RCC 7860 (cell line): Measurements from ENCODE around the gene DOK5.

Experiments
- DNase-seq: peaks from one replicate; pipeline ENCODE4 v3.0.0-alpha.2; 2015; ENCODE audit warnings: low spot score
- FAIRE-seq: peaks from 2 replicates; lab custom pipeline; 2012; peaks lifted over from hg19 to GRCh38; lab: Jason Lieb, UNC

Gene DOK5

GRCh38 chr20:54680872-54681619, 205.7 kb downstream of the DOK5 start:
- peak; percentile 53 for FAIRE-seq
- DNase-seq, result peak; percentile 30

GRCh38 chr20:54681869-54682268, 206.5 kb downstream of the DOK5 start:
- FAIRE-seq (no peak), DNase-seq (no peak)

- DNase-seq (no peak), FAIRE-seq (no peak)
These were observed 213.1 kb downstream of the DOK5 start for GRCh38 chr20:54688476-54688875.

GRCh38 chr20:54690323-54690722, 214.9 kb downstream of the DOK5 start:
- DNase-seq (no peak), FAIRE-seq (no peak)

- FAIRE-seq (no peak), DNase-seq (no peak)
These were observed 215.9 kb downstream of the DOK5 start for GRCh38 chr20:54691327-54691726.

GRCh38 chr20:54692168-54692887, 216.9 kb downstream of the DOK5 start:
- FAIRE-seq (no peak), DNase-seq (no peak)

- DNase-seq (no peak), FAIRE-seq (no peak)
These were observed 219.1 kb downstream of the DOK5 start for GRCh38 chr20:54694516-54694915.

GRCh38 chr20:54698373-54698772, 223.0 kb downstream of the DOK5 start:
- no peak for DNase-seq
- FAIRE-seq, result no peak
